Neural cell (in vitro differentiated cells): ENCODE results near the gene MAPK10.

Source experiments
- EP300 ChIP-seq: fragments of 450-650 bp; conservative IDR thresholded peaks from 2 replicates; pipeline ENCODE4 v1.6.1; 2014; ENCODE audit warnings: antibody characterized with exemption, mild to moderate bottlenecking, moderate library complexity; ENCODE audit not compliant: poor library complexity, severe bottlenecking
- EZH2 ChIP-seq: fragments of 200-600, 300-800 bp; shearing (Covaris generic), sonication (generic); IDR thresholded peaks from 2 replicates; pipeline ENCODE4 v1.6.1; 2014; ENCODE audit warnings: antibody characterized with exemption, low read length, borderline replicate concordance, mild to moderate bottlenecking; ENCODE audit not compliant: insufficient read depth, poor library complexity, severe bottlenecking
- POLR2AphosphoS5 ChIP-seq: IDR thresholded peaks from 2 replicates; pipeline ENCODE4 v1.6.1; 2012
- SMC3 ChIP-seq: fragments of 450-650 bp; conservative IDR thresholded peaks from 2 replicates; pipeline ENCODE4 v1.6.1; 2014; ENCODE audit warnings: antibody characterized with exemption, mild to moderate bottlenecking, moderate library complexity; ENCODE audit not compliant: poor library complexity
- TF ChIP-seq, protein P1 (sequence below): fragments of 450-650 bp; IDR thresholded peaks from 2 replicates; pipeline ENCODE4 v1.5.1; 2014; ENCODE audit warnings: antibody characterized with exemption, mild to moderate bottlenecking, moderate library complexity; ENCODE audit not compliant: poor library complexity, severe bottlenecking
- TF ChIP-seq, protein P2 (sequence below): IDR thresholded peaks from 2 replicates; pipeline ENCODE4 v1.6.1; 2012; ENCODE audit warnings: borderline replicate concordance

DNA sequence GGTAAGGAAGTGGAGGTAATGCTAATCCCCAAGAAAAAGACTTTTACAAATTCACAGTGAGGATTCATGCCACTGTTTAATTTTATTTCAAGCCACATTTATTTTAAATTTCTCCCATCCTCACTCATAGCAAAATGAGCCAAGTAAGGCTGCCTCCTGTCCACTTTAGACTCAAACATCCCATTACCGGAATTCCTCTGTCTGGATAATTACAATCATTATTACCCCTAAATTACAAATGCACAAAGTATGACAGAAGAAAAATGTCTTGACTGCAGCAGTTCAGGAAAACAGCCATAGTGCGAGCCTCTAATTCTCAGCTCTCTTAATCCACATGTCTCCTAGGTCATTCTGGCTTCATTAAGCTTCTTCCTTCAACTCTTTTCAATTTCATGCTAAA lies 57.0 kb downstream of the MAPK10 start:
- TF ChIP-seq, protein P1, sequence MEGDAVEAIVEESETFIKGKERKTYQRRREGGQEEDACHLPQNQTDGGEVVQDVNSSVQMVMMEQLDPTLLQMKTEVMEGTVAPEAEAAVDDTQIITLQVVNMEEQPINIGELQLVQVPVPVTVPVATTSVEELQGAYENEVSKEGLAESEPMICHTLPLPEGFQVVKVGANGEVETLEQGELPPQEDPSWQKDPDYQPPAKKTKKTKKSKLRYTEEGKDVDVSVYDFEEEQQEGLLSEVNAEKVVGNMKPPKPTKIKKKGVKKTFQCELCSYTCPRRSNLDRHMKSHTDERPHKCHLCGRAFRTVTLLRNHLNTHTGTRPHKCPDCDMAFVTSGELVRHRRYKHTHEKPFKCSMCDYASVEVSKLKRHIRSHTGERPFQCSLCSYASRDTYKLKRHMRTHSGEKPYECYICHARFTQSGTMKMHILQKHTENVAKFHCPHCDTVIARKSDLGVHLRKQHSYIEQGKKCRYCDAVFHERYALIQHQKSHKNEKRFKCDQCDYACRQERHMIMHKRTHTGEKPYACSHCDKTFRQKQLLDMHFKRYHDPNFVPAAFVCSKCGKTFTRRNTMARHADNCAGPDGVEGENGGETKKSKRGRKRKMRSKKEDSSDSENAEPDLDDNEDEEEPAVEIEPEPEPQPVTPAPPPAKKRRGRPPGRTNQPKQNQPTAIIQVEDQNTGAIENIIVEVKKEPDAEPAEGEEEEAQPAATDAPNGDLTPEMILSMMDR, result no peak
- TF ChIP-seq EZH2, result no peak
- TF ChIP-seq EP300, result no peak
- TF ChIP-seq POLR2AphosphoS5, result no peak
- TF ChIP-seq, protein P2, sequence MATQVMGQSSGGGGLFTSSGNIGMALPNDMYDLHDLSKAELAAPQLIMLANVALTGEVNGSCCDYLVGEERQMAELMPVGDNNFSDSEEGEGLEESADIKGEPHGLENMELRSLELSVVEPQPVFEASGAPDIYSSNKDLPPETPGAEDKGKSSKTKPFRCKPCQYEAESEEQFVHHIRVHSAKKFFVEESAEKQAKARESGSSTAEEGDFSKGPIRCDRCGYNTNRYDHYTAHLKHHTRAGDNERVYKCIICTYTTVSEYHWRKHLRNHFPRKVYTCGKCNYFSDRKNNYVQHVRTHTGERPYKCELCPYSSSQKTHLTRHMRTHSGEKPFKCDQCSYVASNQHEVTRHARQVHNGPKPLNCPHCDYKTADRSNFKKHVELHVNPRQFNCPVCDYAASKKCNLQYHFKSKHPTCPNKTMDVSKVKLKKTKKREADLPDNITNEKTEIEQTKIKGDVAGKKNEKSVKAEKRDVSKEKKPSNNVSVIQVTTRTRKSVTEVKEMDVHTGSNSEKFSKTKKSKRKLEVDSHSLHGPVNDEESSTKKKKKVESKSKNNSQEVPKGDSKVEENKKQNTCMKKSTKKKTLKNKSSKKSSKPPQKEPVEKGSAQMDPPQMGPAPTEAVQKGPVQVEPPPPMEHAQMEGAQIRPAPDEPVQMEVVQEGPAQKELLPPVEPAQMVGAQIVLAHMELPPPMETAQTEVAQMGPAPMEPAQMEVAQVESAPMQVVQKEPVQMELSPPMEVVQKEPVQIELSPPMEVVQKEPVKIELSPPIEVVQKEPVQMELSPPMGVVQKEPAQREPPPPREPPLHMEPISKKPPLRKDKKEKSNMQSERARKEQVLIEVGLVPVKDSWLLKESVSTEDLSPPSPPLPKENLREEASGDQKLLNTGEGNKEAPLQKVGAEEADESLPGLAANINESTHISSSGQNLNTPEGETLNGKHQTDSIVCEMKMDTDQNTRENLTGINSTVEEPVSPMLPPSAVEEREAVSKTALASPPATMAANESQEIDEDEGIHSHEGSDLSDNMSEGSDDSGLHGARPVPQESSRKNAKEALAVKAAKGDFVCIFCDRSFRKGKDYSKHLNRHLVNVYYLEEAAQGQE, result no peak
- TF ChIP-seq SMC3, result no peak
